ENCODE measurements around the gene S100A3. TPM values are rescaled to one million over a fixed set of nuclear protein-coding genes. Genes with fewer than 3 reads are reported as not detected.

Gene S100A3
- total RNA-seq, 1 experiment from 2014 or later: 90.0 TPM

DNA sequence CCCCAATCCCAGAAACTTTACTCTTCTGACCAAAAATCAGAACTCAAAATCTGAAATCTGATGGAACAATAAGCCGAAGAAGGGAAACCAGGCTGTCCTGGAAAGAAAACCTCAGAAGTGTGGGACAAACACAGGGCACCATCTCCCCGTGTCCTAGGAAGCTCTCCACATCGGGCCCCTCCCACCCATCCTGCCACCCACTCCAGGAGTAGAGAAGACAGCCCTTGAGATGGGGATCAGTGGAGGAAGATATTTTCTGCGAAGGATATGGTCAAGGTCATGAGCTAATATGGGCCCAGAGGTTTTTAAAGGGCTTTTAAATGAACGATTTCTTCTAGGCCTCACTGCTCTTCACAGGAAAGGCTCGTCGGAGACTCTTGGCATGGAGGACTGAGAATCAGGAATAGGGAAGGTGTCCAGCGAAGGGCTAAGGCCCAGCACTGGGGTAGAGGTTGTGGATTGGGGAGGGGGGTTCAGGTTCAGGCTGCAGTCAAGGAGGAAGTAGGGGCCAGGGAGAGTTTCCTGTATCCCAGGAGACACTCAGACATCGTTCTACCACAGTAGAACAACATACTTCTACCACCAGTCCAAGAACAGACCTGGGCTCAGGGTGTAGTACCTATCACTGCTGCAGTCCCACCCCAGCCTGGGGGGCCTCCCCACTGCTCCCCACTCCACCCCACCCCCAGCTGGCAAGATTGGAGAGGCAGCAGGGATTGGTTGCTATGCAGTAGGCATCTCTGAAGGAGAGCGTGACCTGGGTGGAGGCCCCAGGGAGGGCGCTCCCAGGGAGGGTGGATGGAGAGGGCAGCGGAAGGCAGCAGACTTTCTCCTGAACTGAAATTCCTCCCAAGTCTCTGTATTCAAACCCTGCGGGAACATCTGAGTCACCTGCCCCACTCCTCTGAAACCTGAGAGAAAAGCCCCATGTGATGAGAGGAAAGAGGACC is 7.1 kb downstream of the S100A3 start:
- Mint-ChIP-seq H3K27ac (ENCODE audit: low read depth, unreplicated experiment) (peak overlapping the region; percentile 92), H3K4me3 (ENCODE audit: unreplicated experiment) (no peak overlapping the region), H3K27me3 (ENCODE audit: insufficient read depth, unreplicated experiment) (no peaks in the 10 kb centered on the region), H3K4me1 (ENCODE audit: insufficient read depth, unreplicated experiment) (peaks cover 88% of the 10 kb centered on the region), H3K36me3 (ENCODE audit: insufficient read depth, unreplicated experiment) (peaks cover 11% of the 10 kb centered on the region), H3K9me3 (ENCODE audit: unreplicated experiment) (no peaks in the 10 kb centered on the region)
- no TSS peak for BruUV-seq (replicated peaks)
- intact Hi-C loops (cut with micrococcal nuclease): no loop called here
- POLR2A ChIA-PET: interaction anchor here (1.5 to 36.1 kb wide), 5 partner anchors 5 to 129 kb away, joined by 3 to 2106 read pairs (median 780); partner anchors contain the start of genes ILF2, S100A2, S100A3 and S100A4
- no peak for DNase-seq (ENCODE audit: unreplicated experiment)
- CTCF ChIA-PET: interaction anchor here (0.6 to 11.3 kb wide), 7 partner anchors 21 to 159 kb away, joined by 3 to 224 read pairs (median 3); partner anchors contain the start of gene S100A14
- TF ChIP-seq, protein P1, sequence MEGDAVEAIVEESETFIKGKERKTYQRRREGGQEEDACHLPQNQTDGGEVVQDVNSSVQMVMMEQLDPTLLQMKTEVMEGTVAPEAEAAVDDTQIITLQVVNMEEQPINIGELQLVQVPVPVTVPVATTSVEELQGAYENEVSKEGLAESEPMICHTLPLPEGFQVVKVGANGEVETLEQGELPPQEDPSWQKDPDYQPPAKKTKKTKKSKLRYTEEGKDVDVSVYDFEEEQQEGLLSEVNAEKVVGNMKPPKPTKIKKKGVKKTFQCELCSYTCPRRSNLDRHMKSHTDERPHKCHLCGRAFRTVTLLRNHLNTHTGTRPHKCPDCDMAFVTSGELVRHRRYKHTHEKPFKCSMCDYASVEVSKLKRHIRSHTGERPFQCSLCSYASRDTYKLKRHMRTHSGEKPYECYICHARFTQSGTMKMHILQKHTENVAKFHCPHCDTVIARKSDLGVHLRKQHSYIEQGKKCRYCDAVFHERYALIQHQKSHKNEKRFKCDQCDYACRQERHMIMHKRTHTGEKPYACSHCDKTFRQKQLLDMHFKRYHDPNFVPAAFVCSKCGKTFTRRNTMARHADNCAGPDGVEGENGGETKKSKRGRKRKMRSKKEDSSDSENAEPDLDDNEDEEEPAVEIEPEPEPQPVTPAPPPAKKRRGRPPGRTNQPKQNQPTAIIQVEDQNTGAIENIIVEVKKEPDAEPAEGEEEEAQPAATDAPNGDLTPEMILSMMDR (IDR thresholded peaks at IDR 0.05; ENCODE audit: unreplicated experiment): no peak

DNA sequence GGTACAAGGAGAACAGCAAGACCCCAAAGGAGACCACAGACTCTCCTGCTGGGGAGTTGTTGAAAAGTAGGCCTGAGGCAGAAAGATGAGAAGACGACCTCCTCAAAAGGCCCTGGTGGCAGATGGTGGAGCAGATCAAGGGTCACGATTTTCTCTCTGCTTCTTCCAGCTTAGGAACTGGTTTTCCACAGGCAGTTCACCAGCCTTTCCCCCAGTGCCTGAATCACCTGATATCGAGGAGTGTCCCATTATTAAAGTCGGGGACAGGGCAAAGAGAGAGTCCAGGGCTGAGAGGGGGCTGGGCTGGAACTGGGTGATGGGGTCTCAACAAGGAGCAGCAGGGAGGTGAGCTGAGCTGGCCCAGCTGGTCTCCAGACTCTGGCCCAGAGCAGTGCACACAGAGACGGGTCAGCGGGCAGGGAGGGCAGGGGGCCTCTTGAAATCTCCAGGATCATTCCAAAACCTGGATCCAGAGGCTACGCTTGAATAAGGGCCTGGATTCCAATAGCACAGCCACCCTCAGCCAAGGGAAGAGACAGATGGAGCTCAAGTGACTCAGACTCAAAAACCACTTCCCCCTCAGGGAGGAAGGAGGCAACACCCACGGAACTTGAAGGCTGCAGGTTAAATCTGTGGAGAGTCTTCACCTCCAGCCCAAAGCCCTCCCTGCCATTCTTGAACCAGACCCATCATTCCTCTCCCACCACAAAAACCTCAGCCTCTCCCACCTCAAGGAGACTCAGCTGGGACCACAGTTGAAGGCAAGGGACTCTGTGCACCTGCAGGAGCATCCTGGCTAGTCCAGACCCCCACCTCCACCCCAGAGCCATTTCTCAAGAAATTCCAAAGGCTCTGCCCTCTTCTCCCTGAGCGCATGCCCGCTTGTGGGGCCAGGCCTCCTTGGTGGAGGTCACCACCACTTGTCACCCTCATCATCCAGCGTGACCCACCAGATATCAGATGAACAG is 8.4 kb downstream of the S100A3 start, which contains the start of gene S100A5:
S100A5 (minus strand) TSS at position 541 of the 968 bp plus-strand sequence. CDS start 743 bp downstream, outside the sequence.
- peak within 1 kb of the TSS; percentile 18 for H3K4me3 Mint-ChIP-seq (ENCODE audit: unreplicated experiment)
- H3K27me3 Mint-ChIP-seq (ENCODE audit: insufficient read depth, unreplicated experiment): no peaks in the 10 kb centered on the region
- POLR2A ChIA-PET: interaction anchor here (0.7 to 36.1 kb wide), 9 partner anchors 14 to 450 kb away, joined by 3 to 2106 read pairs (median 4); partner anchors contain the start of genes ILF2, RPS27, S100A13 and S100A2
- H3K27ac Mint-ChIP-seq (ENCODE audit: low read depth, unreplicated experiment): peak within 1 kb of the TSS; percentile 93
- BruUV-seq (replicated peaks): no TSS peak
- intact Hi-C loops (cut with micrococcal nuclease): no loop called here
- no peaks in the 10 kb centered on the region for H3K9me3 Mint-ChIP-seq (ENCODE audit: unreplicated experiment)
- CTCF ChIA-PET: interaction anchor here (0.5 to 11.3 kb wide), 12 partner anchors 8 to 116 kb away, joined by 3 to 224 read pairs (median 3); no protein-coding TSS in a partner anchor
- TF ChIP-seq, protein P1 (IDR thresholded peaks at IDR 0.05; ENCODE audit: unreplicated experiment): no peak
- H3K36me3 Mint-ChIP-seq (ENCODE audit: insufficient read depth, unreplicated experiment): peaks cover 9% of the 10 kb centered on the region
- peak; percentile 70 for DNase-seq (ENCODE audit: unreplicated experiment)
- H3K4me1 Mint-ChIP-seq (ENCODE audit: insufficient read depth, unreplicated experiment): peaks cover 86% of the 10 kb centered on the region

DNA sequence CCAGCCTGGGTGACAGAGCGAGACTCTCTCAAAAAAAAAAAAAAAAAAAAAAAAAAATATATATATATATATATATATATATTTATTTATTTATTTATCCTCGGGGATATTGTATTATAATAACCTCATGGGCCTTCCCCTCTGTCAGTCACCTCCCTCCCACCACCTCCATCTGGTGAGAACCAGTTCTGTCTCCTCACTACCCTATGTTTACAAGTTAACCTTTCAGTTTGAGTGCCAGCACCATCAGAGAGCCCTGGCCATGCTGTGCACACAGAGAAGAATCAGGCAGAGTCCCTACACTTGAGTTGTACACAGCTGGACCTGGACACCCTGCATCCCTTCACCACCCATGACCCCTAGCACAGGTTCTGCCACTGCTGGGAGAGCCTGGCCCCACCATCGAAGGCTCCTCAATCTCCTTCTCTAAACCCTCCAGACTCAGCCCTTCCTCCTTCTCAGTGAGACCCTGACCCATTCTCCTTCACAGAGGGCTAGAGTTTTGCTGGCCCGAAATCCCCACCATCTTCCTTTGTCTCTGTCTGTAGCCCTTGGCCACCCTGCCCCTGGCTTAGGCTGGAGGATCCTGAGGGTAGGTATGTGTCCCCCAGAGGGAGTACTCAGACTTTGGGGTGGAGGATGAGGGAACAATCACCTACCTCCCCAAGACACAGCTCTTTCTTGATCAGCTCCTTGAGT is 9.5 kb downstream of the S100A3 start:
- intact Hi-C loops (cut with micrococcal nuclease): no loop called here
- no TSS peak for BruUV-seq (replicated peaks)

More for the DNA sequence above, 9.5 kb downstream of the S100A3 start:
- peaks cover 79% of the 10 kb centered on the region for H3K4me1 Mint-ChIP-seq (ENCODE audit: insufficient read depth, unreplicated experiment)
- CTCF ChIA-PET: interaction anchor here (0.6 to 11.3 kb wide), 9 partner anchors 8 to 32 kb away, joined by 3 to 224 read pairs (median 4); partner anchors contain the start of gene S100A2
- TF ChIP-seq, protein P1 (IDR thresholded peaks at IDR 0.05; ENCODE audit: unreplicated experiment): no peak
- peaks cover 19% of the 10 kb centered on the region for H3K36me3 Mint-ChIP-seq (ENCODE audit: insufficient read depth, unreplicated experiment)
- no peaks in the 10 kb centered on the region for H3K9me3 Mint-ChIP-seq (ENCODE audit: unreplicated experiment)
- H3K27ac Mint-ChIP-seq (ENCODE audit: low read depth, unreplicated experiment): peak overlapping the region; percentile 94
- POLR2A ChIA-PET: interaction anchor here (0.6 to 36.1 kb wide), 7 partner anchors 15 to 451 kb away, joined by 3 to 2106 read pairs (median 4); partner anchors contain the start of genes RPS27, S100A13, S100A2 and S100A3
- no peak for DNase-seq (ENCODE audit: unreplicated experiment)
- no peak overlapping the region for H3K4me3 Mint-ChIP-seq (ENCODE audit: unreplicated experiment)
- no peaks in the 10 kb centered on the region for H3K27me3 Mint-ChIP-seq (ENCODE audit: insufficient read depth, unreplicated experiment)

Data from MCF 10A (cell line).